Memory B cell (primary cell): ENCODE results near the gene SEC62.

ENCODE experiments used
- ATAC-seq: fragments of 150-1000 bp; cut with Tn5 transposase; 2 replicates; pipeline ENCODE4 v1.10.0; 2021; ENCODE audit warnings: low read depth, mild to moderate bottlenecking, moderate library complexity
- DNase-seq, 2 donors: peaks; one replicate each; pipeline ENCODE4 v3.0.0; 2022; ENCODE audit warnings: low spot score in 2 of 2
- H3K27ac Mint-ChIP-seq: one replicate; pipeline ENCODE4 v1.8.0; 2022; ENCODE audit warnings: mild to moderate bottlenecking, moderate library complexity, mixed read lengths
- H3K27me3 Mint-ChIP-seq: one replicate; pipeline ENCODE4 v1.8.0; 2022; ENCODE audit warnings: mixed read lengths
- H3K36me3 Mint-ChIP-seq: one replicate; pipeline ENCODE4 v1.8.0; 2022; ENCODE audit warnings: mild to moderate bottlenecking, mixed read lengths
- H3K4me1 Mint-ChIP-seq: one replicate; pipeline ENCODE4 v1.8.0; 2022; ENCODE audit warnings: mixed read lengths
- H3K4me3 Mint-ChIP-seq: one replicate; pipeline ENCODE4 v1.8.0; 2022; ENCODE audit warnings: mild to moderate bottlenecking, moderate library complexity, mixed read lengths
- H3K9me3 Mint-ChIP-seq: one replicate; pipeline ENCODE4 v1.8.0; 2022; ENCODE audit warnings: mixed read lengths

SEC62 gene

GRCh38 chr3:169984292-169984691, 17.7 kb downstream of the SEC62 start:
- DNase-seq (no peak), ATAC-seq (no peak)
- Mint-ChIP-seq H3K4me1 (peaks cover 8% of the 10 kb centered on the region), H3K27ac (peak overlapping the region; percentile 88), H3K36me3 (peaks cover 42% of the 10 kb centered on the region), H3K9me3 (no peaks in the 10 kb centered on the region), H3K4me3 (no peak overlapping the region), H3K27me3 (no peaks in the 10 kb centered on the region)

DNA sequence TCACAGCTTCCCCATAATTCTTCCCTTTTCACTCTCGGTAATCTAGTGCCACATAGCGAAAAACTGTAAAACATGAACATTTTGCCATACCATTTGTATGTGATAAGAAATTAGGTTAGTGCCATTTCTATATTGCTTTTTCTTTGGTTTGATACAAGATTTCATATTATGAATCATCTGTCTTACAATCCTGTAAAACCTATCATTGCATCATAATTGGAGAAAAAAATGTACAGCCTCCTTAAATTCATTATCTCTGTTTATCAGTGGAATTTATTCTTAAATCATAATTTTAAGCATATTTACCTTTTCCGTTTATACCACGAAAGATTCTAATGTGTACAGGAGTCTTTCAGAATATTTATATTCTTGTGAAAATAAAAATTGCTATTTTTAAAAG, 23.8 kb downstream of the SEC62 start:
- Mint-ChIP-seq H3K27ac (no peak overlapping the region), H3K4me1 (no peaks in the 10 kb centered on the region)

GRCh38 chr3:169992156-169992555, 25.5 kb downstream of the SEC62 start:
- Mint-ChIP-seq H3K4me3 (no peak overlapping the region), H3K36me3 (peaks cover 18% of the 10 kb centered on the region), H3K27ac (no peak overlapping the region), H3K4me1 (no peaks in the 10 kb centered on the region), H3K9me3 (no peaks in the 10 kb centered on the region), H3K27me3 (no peaks in the 10 kb centered on the region)
- ATAC-seq (no peak), DNase-seq (no peak)

More for the DNA sequence above, 23.8 kb downstream of the SEC62 start:
- no peak for ATAC-seq
- H3K27me3 Mint-ChIP-seq = no peaks in the 10 kb centered on the region
- DNase-seq = no peak
- H3K4me3 Mint-ChIP-seq = no peak overlapping the region
- H3K36me3 Mint-ChIP-seq = peaks cover 15% of the 10 kb centered on the region
- no peaks in the 10 kb centered on the region for H3K9me3 Mint-ChIP-seq

GRCh38 chr3:169992781-169993180, 26.2 kb downstream of the SEC62 start:
- Mint-ChIP-seq H3K4me3 (no peak overlapping the region), H3K27me3 (no peaks in the 10 kb centered on the region), H3K36me3 (peaks cover 19% of the 10 kb centered on the region), H3K4me1 (no peaks in the 10 kb centered on the region), H3K9me3 (no peaks in the 10 kb centered on the region), H3K27ac (no peak overlapping the region)
- ATAC-seq (no peak), DNase-seq (no peak)

DNA sequence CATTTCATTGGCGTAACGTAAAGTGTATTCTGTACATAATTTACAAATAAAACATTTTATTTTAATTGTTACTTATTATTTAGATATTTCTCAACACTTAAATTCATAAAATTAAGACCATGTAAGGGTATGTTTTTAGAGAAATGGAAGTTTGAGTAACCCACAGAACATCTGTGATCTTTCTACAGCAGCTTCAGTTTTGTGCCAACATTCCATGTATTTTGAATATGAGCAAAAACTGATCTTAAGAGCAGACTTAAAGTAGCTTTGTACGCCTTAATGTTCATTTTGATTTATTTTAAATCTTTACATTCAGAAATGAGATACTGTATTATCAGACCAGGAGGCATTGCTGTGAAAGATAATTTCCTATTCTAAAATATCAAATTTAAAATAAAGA, 27.2 kb downstream of the SEC62 start:
- no peaks in the 10 kb centered on the region for H3K9me3 Mint-ChIP-seq
- no peak overlapping the region for H3K27ac Mint-ChIP-seq
- DNase-seq (no peak), ATAC-seq (no peak)
- peaks cover 20% of the 10 kb centered on the region for H3K36me3 Mint-ChIP-seq
- no peak overlapping the region for H3K4me3 Mint-ChIP-seq
- peaks cover 3% of the 10 kb centered on the region for H3K4me1 Mint-ChIP-seq
- no peaks in the 10 kb centered on the region for H3K27me3 Mint-ChIP-seq

GRCh38 chr3:169996063-169996462, 29.5 kb downstream of the SEC62 start:
- DNase-seq = no peak

DNA sequence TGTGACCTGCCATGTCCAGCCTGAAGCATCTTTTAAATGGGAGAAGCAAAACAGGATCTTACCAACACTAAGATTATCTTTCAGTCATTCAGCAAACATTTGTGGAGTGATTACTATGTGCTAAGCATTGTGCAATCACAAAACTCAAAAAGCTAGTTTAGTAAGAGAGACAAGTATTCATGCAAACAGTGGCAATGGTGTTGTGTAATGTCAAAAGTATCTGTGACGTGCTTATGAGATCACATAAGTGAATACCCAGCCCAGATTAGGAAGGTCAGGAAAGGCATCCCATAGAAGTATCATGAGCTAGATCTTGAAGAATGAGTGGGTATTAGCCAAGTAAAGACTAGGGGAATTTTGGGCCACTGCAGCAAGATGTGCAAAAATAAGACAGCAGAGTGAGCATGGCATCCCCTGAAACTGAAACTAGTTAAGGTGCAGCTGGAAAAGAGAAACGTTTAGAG, 32.1 kb downstream of the SEC62 start:
- H3K4me3 Mint-ChIP-seq = no peak overlapping the region
- DNase-seq = no peak
- peaks cover 19% of the 10 kb centered on the region for H3K4me1 Mint-ChIP-seq
- H3K27me3 Mint-ChIP-seq = no peaks in the 10 kb centered on the region
- peak; percentile 44 for ATAC-seq
- H3K36me3 Mint-ChIP-seq = peaks cover 13% of the 10 kb centered on the region
- H3K9me3 Mint-ChIP-seq = no peaks in the 10 kb centered on the region
- H3K27ac Mint-ChIP-seq = peak overlapping the region; percentile 10

More at GRCh38 chr3:169996063-169996462, 29.5 kb downstream of the SEC62 start:
- no peak for ATAC-seq
- Mint-ChIP-seq H3K36me3 (peaks cover 22% of the 10 kb centered on the region), H3K27me3 (no peaks in the 10 kb centered on the region), H3K4me3 (no peak overlapping the region), H3K9me3 (no peaks in the 10 kb centered on the region), H3K4me1 (peaks cover 4% of the 10 kb centered on the region), H3K27ac (no peak overlapping the region)

GRCh38 chr3:169999433-169999832, 32.8 kb downstream of the SEC62 start:
- no peak for ATAC-seq
- Mint-ChIP-seq H3K4me1 (peaks cover 23% of the 10 kb centered on the region), H3K27ac (peak overlapping the region; percentile 20), H3K4me3 (no peak overlapping the region), H3K27me3 (no peaks in the 10 kb centered on the region), H3K9me3 (no peaks in the 10 kb centered on the region), H3K36me3 (peaks cover 13% of the 10 kb centered on the region)
- DNase-seq = no peak

GRCh38 chr3:170000051-170000450, 33.4 kb downstream of the SEC62 start:
- Mint-ChIP-seq H3K4me3 (no peak overlapping the region), H3K27me3 (no peaks in the 10 kb centered on the region), H3K9me3 (no peaks in the 10 kb centered on the region), H3K4me1 (peaks cover 23% of the 10 kb centered on the region), H3K27ac (no peak overlapping the region), H3K36me3 (peaks cover 13% of the 10 kb centered on the region)
- ATAC-seq (no peak), DNase-seq (no peak)

DNA sequence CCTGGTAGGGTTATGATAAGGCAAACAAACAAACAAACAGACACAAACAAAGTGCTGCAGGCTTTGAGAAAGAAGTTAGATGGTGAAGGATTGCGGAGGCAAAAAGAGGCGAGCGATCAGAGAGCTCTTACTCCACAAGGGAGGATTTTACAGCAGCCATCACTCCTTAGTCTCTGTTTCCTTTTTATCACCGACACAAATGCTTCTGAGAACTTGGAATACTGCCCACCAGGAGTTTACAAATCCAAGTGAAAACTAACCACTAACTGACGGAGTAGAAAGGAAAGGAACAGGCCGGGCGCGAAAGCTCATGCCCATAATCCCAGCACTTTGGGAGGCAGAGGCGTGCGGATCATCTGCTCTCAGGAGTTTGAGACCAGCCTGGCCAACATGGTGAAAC, 35.6 kb downstream of the SEC62 start:
- H3K27ac Mint-ChIP-seq = no peak overlapping the region
- H3K4me3 Mint-ChIP-seq = no peak overlapping the region

GRCh38 chr3:170002879-170003278, 36.3 kb downstream of the SEC62 start:
- no peak for DNase-seq
- Mint-ChIP-seq H3K4me1 (peaks cover 35% of the 10 kb centered on the region), H3K27ac (peak overlapping the region; percentile 46), H3K4me3 (peak overlapping the region; percentile 24), H3K36me3 (peaks cover 7% of the 10 kb centered on the region), H3K27me3 (no peaks in the 10 kb centered on the region), H3K9me3 (no peaks in the 10 kb centered on the region)
- peak; percentile 49 for ATAC-seq

More for the DNA sequence above, 35.6 kb downstream of the SEC62 start:
- Mint-ChIP-seq H3K4me1 (peaks cover 35% of the 10 kb centered on the region), H3K27me3 (no peaks in the 10 kb centered on the region), H3K9me3 (no peaks in the 10 kb centered on the region), H3K36me3 (peaks cover 7% of the 10 kb centered on the region)
- ATAC-seq (no peak), DNase-seq (no peak)

DNA sequence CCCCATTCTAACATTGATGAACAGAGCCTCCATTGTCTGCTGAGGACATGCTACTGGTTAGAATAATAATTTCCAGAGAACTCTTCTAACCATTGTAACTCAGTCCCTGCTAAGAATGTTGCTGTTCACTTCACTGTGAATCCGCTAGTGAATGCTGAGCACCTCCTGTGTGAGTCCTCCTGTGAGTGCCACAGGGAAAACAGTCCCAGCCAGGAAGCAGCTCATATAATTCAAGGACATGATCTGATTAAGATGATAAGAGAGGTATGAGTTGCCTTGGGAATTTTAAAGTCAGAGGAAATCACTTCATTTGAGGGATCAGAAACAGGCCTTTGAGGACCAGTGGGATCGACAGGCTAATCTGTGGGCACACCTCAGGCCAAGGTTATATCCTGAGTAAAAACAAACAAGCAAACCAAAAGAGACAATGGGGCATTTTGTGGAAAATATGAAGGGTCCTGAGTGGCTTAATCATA, 37.3 kb downstream of the SEC62 start:
- Mint-ChIP-seq H3K36me3 (peaks cover 4% of the 10 kb centered on the region), H3K4me3 (no peak overlapping the region), H3K27ac (peak overlapping the region; percentile 46), H3K4me1 (peaks cover 31% of the 10 kb centered on the region), H3K9me3 (no peaks in the 10 kb centered on the region), H3K27me3 (no peaks in the 10 kb centered on the region)
- no peak for DNase-seq
- ATAC-seq = no peak

- Mint-ChIP-seq H3K36me3 (no peaks in the 10 kb centered on the region), H3K4me3 (no peak overlapping the region), H3K4me1 (peaks cover 31% of the 10 kb centered on the region), H3K27ac (peak overlapping the region; percentile 7), H3K27me3 (no peaks in the 10 kb centered on the region), H3K9me3 (no peaks in the 10 kb centered on the region)
- DNase-seq (peak in 1 of 2 donors; percentile 4), ATAC-seq (peak; percentile 69)
Measured at GRCh38 chr3:170007031-170007663, 40.5 kb downstream of the SEC62 start.

GRCh38 chr3:170010498-170010897, 43.9 kb downstream of the SEC62 start:
- no peaks in the 10 kb centered on the region for H3K36me3 Mint-ChIP-seq
- H3K27me3 Mint-ChIP-seq = no peaks in the 10 kb centered on the region
- ATAC-seq = no peak
- H3K27ac Mint-ChIP-seq = no peak overlapping the region
- H3K4me1 Mint-ChIP-seq = peaks cover 15% of the 10 kb centered on the region
- no peak overlapping the region for H3K4me3 Mint-ChIP-seq
- DNase-seq = no peak
- no peaks in the 10 kb centered on the region for H3K9me3 Mint-ChIP-seq
